AML-193 (cell line): ENCODE data around the gene EVC.
"Not testable (repeated sequence)": the region's sequence is repeated elsewhere in the genome, so short reads cannot be mapped to it uniquely, and the experiment has no call there.

Experiments
- DNase-seq, 2 experiments: peaks; one replicate each; lab custom pipeline; 2025; lab: John Stamatoyannopoulos, UW

The EVC gene

DNA sequence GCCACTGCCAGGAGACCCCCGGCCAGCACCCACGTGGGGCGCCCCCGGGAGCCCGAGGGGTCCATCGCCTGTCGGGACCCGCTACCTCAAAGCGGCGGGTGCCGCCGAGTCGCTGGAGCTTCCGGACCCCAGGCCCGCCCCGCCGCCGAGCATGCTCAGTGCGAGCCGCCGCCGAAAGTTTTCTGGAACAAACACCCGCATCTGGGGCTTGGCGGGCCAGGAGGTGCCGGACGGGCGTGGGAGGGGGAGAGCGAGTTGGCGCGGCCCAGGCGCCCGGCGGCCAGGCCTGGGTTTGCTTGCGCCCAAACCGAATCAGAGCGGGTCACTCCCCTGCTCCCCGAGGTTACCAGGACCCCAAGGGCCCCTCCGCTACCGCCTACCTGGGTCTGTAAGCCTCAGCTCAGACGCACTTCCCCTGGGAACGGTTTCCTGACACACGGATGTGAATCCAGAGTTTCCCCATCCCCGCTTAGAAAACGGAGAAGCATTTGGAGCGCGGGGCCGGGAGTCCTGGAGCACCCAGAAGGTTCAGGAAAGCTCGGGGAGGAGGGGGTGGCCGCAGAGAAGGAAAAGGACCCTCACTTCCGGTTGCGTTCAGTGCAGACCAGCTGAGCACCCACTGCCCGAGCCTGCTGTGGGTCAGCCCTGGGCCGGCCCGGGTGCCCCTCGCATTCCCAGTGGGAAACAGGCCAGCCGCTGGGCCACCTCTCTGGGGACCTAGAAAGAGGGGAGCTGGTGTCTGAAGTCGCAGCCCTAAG, 2.4 kb upstream of the EVC start, which contains the start of gene EVC2:
Gene EVC2, minus strand, starts transcription at position 111 of the 758 bp plus-strand sequence. Its CDS starts 46 bp downstream, at position 65.
- DNase-seq, result no peak

DNA sequence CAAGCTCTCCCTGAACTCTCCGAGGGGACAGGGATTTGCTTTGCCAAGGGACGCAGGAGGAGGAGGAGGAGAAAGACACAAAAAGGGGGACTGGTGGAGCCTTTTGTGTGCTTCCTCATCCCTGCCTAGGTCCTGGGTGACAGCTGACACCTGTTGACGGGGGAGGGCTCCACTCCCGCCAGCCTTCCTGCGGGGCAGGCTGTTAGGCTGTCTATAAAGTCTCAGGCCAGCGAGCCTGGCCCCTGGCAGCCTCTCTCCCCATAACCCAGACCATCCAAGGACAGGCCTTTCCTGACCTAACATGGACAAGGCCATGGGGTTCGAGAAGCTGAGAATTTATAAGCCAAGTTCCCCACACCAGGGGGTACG, 1.8 kb upstream of the EVC start:
- DNase-seq, result no peak

DNA sequence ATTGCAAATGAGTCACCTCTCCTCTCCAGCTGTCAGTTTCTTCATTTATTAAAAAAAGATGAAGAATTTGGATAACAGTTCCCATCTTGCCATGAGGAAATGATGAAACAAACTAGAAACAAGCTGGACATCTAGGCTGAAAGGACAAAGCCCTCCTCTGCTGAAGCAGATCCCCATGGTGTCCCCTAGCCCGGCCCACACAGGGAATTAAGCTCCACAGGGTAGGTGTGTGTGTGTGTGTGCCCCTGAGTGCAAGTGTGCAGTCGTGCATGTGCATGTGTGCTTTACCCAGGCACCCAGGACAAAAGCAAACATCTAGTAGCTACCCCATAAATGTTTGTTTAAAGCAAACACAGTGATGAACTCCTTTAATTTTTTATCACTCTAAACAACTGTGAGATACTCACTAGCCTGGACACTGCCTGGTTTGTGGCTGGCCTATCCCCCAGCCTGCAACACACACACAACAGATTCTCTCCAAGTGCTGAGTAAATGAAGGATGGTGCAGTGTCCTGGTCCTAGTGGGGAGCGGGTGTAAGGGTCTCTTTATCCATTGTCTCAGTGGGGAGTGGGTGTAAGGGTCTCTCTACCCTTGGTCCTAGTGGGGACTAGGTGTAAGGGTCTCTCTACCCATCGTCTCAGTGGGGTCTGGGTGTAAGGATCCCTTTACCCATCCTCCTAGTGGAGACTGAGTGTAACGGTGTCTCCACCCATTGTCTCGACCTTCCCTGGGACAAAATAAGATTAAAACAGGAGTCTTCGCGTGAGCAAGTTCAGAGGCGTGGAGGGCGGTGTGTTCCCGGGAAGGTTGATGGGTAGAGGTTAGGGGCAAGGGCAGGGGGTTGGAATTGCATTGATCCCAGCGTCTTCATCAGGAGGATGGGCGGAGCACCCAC, 688 bp upstream of the EVC start:
- no peak for DNase-seq

DNA sequence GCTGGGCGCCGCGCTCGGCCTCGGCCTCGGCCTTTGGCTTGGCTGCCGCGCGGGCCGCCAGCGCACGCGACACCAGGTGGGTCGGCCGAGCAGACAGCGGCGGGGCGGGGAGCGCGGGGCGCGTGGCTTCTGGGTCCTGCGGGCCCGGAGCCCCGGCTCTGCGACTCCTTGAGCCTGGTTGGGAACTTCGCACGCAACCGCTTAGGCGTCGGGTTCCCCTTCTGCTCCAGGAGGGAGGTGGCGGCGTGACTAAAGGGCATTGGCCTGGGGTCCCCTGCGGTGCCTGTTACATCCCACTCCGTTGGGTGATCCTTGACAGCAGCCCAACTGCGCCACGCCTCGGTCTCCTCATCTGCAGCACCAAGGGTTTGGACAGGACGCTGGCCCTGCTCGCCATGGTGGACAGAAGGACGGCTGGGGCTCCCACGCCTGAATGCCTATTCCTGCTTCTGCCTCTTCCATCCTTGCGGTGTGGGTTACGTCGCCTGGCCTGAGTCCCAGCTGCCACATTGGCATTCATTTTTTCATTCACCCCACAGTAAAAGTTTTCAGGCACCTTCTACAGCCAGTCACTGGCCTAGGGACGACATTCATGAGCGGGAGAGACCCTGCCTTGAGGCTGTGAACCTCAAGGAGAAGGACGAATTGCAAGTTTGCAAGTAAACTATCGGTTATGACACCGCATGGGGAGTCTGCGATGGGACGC, 631 bp downstream of the EVC start:
- DNase-seq, result no peak

DNA sequence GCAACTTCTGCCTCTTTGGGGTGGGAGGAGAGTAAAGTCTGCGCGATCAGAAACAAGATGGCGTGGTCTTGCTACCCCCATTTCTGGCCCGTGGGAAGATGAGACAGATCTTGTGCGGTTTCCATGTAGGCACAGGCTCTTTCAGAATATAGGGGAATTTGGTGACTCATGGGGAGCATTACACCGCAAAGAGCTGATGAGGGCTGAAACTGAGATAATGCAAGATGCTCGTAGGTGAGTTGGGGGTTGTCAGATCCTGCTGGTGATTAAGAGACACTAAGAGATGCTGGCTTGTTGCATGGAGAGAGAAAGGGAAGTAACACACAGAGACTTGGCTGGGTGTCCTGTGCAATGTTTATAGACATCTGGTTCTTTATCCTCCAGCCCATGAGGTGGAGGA, 1.5 kb downstream of the EVC start:
- DNase-seq, result no peak

DNA sequence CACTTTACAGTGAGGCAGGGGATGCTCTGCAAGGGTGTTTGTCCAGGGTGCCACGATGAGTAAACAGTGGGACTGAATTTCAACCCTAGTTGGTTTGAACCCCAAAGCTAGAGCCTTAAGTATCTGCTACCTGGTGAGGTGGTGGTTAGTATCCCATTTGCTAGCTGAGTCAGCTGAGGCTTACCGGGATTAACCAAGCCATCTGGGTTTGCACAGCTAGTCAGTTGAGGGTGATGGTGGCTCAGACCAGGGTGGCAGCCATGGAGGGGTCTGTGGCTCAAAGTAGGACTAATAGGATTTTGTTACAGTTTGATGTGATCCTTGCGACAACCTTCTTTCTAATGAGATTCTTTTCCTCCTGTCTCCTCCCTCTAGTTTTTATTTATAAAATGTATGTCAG, 1.9 kb downstream of the EVC start:
- no peak for DNase-seq

DNA sequence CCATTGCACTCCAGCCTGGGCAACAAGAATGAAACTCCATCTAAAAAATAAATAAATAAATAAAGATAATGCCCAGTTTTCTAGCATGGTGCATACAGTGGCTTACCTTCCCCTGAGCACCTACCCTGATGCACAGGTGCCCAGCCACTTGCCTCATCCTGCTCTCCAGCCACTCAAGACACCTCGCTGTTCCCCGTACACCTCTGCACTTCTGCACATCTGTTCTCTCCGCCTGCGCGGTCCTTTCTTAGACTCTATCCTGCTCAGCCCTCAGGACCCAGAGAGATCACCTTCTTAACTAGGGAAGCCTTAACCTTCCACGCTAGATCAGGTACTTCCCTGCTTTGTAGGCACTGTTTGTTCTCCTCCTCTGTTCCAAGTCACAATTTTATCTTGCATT, 2.9 kb downstream of the EVC start:
- DNase-seq, result no peak

DNA sequence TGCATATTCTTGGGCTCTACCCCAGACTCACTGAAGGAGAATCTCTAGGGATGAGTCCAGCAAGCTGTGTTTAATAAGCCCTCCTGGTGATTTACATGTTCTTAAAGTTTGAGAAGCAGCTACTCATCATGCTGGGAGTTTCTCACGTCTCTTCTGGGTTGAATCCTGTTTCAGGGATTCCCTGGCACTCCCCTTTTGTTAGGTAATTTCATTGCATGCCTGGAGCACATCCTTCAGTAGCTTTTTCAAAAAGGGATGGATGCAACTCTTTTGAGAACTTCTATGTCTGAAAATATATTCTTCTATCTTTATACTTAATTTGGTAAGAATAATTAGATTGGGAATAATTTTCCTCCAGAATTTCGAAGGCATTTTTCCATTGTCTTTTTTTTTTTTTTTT, 4.4 kb downstream of the EVC start:
- DNase-seq, result no peak

DNA sequence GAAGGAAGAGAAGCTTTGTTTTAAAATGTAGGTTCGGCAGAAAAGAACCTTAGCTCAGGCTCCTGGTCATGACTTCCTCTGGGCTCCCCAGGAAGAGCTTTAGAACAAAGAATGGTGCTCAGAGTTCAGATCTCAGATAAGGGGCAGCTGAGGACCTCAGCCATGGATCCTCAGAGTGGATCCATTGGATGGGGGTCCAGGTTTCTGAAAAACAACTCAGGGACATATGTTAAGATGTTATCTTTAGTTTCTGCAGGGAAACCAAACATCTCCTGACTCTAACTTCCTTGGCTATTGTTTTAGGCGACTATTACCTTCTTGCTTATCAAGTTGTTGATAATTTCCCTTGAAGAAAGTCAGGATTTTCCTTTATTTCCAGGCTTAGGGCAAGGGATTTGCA, 5.4 kb downstream of the EVC start:
- no peak for DNase-seq

DNA sequence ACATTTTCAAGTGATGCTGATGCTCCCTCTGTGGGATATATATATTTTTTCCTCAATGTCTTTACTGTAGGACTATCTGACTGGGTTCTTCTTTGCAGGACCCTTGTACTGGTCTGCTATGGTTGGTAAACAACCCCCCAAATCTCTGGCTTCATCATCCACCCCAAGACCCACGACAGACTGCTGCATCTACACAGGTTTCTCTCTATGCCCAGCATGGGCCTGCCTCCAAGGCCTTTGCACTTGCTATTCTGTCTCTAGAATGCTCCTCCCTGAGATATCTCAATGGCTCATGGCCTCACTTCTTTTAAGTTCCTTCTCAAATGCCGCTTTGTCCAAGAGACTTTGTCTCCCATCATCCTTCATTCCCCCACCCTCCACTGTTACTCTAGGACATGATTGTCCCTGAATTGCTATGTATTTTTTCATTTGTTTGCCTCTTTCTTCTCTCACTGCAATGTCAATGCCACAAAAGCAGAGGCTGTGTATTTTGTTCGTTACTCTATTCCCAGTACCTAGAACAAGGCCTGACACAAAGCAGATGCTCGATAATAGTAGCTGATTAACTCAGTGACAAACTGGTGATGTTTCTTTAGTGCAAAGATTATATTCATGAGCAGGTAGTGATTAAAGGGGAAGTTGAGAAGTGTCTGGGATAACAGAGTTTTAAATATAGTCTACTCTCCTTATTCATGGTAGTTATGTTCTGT, 6.6 kb downstream of the EVC start:
- DNase-seq, result no peak

DNA sequence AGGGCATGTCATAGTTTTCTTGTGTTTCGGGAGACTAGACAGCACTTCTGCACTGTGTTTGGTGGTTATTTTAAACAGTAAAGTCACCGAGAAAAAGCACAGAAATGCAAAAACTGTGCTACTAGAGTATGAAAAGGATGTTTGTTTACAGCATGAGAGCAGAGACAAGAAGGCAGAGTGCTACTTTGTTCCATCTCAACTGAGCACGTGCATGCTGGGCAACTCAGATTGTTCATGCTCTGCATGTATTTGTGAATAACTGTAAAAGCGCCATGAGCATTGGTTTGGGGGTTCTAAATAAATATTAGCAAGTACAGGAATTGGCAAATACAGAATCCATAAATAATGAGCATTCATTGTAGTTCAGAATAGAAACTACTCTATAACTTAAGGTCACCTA, 7.4 kb downstream of the EVC start:
- no peak for DNase-seq

DNA sequence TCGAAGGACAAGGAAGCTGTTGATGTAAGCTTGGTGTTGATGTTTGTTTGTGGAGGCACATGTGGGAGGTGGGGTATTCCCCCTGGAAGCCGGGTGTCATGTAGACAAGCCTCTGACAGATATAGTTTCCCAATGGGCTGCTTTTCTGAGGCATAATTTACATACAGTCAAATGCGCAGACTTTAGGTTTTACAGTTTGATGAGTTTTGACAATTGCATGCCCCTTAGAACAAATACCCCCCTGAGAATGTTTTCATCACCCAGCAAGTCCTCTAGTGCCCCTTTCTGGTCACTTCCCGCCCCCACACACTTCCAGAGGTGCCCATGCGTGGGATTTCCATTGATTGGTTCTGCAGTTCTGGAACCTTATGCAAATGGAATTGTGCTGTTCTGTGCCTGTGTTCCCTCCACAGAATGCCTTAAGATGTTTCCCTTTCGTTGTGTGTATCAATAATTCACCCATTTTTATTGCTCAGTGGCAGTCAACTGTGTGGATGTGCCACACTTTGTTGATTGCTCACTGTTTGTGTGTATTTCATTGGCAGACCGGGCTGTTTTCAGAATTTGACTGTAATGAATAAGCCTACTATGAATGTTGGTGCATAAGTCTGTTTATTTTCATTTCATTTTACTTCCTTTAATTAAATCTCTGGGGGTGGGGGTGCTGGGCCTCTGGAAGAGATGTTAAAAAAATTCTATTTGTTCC, 8.5 kb downstream of the EVC start:
- DNase-seq, result no peak

DNA sequence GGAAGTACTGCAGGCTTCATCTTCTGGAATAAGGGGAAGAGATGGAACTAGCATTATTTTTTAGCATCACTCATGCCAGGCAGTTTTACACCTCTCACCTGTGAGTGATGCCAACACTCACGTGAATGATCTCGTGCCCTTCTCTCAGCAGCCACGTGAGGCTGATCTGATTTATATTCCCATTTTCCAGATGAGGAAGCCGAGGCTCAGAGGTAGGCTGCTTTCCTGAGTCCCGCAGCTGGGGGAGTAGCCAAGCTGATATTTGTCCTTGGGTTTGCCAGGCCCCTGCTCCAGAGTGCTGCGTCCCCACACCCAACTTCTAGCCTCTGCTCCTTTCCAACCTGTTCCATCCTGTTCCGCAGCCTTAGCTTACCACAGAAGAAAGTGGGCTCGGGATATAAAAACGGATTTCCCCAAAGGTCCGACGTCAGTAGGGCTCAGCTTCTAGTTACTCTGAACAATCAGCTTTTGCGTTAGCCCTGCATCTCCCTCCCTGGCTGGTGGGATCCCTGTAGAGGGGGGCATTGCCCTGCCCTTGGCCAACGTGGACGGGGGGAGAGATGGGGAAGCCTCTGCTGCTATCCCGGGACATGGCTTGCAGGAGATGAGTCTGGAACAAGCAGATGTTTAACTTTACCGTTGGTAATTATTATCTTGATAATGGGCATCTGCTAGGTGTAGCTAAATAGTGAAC, 9.3 kb downstream of the EVC start:
- no peak for DNase-seq

DNA sequence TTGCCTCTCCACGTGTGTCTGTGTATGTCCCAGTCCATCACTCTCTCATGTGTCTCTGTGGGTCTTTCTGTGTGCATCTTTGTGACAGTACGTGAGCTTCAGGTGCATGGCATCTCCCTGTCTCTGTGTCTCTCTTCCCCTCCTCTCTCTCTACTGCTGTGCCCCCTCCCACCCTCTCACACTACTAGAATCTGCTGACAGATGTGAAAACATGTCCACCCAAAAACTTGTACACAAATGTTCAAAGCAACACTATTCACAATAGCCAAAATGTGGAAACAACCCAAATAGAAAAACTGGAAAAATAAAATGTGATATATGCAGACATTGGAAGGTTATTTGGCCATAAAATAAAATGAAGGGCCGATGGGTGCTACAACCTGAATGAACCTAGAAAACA, 10.0 kb downstream of the EVC start:
- no peak for DNase-seq

DNA sequence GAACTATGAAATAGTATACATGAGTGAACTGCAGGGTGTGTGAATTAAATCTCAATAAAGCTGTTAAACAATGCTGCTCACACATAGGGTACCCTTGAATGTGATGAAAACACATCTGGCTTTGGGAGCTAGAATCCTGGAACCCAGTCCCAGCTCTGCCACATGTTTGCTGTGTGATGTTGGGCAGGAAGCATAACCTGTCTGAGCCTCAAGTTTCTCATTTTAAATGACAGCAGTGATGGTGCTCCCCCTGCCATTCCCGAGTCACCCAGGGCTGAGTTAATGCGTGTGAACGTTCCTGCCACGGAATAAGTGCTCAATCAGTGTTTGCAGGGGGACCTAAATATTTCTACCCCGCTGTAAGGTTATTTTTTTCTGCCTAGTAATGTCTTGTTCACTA, 10.9 kb downstream of the EVC start:
- no peak for DNase-seq

DNA sequence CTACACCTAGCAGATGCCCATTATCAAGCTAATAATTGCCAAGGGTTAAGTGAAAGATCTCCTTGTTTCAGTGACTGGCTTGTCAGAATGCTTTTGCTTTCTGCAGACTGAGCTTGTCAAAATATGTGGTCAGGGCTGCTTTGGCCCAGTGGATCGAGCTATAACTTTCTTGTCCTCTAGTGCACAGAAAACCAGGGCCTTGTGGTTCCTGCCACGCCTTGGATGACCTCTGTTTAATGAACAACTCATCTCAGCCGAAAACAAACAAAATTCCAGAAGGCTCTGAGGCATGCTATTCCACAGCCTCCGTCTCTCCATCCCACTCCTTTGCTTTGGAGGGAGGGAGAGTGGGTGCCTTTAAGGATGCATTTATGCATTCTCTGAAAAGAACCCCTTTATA, 11.3 kb downstream of the EVC start:
- no peak for DNase-seq

DNA sequence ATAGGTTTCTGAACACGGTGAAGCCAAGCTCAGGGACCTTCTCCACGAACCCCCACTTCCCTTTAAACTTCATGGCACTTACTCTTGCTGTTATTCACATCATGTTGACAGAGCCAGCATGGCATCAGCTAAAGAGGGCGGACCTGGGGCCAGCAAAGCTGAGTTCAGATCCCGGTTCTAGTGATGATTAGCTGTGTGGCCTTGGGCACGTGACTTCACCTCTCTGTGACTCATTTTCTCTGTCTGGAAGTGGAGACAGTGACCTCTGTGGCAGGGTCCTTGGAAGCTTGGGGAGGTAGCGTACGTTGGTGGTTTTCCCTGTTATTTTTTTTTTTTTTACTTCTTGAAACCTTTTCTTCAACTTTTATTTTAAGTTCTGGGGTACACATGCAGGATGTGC, 13.4 kb downstream of the EVC start:
- DNase-seq, result no peak

DNA sequence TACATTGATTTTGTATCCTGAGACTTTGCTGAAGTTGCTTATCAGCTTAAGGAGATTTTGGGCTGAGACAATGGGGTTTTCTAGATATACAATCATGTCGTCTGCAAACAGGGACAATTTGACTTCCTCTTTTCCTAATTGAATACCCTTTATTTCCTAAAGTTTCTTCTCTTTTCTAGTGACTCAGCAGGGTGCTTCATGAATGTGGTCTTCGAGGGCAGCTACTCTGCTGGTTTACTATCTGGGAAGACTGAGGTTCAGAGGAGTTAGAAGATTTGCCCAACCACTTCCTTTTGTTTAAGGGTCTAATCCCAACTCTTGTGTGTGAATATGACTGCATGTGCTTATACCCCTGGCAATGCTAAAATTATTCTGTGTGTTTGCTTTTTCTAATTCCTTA, 17.4 kb downstream of the EVC start:
- DNase-seq, result not testable (repeated sequence)

DNA sequence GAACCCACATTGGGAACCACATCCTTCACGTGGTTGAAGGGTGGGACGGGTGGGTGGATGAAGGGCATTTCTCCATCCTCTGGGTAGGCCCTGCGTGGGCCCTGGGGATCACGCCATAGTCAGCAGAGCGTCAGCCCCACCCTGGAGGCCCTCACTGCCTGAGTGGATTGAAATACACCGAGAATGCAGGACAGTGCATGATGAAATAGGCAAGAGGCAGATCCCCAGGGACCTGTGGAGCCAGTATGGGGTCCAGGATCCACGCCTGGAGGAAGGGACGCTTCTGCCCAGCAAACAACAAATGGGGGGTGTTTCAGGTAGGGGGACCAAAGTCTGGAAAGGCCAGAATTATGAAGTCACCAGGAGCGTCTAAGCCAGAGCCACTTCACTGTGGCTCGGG, 19.4 kb downstream of the EVC start:
- DNase-seq, result no peak

DNA sequence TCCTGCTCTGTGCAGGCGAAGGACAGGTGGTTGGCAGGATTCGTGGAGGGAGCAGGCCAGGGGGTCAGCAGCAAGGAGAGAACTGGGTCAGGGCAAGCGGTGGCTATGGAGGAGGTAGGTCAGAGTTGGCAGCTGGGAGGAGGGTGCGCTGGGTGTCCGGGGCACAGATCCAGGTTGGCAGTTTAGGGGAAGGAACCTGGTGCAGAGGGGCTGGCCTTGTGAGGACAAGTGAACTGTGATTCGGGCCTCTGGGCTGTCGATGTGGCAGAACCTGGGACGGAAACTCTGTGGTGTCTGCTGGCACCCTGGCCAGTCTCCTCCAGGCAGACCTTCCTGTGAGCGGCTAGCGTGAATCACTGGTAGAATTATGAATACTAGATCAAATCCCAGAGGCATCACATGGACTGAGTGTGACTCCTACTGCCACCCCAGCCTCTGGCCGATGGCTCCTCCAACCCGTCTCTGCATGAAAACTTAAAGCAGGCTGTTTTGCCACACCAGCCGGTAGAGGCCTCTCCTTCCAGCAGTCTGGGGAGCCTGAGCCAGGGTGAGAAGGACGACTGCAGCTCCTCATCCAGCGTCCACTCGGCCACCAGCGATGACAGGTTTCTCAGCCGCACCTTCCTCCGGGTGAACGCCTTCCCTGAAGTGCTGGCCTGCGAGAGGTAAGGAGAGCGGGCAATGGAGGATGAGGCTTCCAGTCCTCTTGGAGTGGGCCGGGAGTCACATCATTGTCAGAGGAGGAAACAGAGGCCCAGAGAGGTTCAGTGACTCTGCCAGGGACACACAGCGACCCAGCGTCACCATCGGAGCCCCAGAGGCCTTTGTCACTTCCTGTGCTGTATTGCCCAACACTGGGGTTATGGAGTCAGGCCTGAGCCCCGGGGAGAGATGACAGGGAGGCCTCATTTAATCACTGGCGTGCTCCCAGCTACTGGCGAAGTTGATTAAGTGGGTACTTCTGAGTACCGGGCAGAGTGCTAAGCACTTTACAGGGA, 20.3 kb downstream of the EVC start:
- no peak for DNase-seq
